ENCODE measurements around the gene TTC13. TPM values are rescaled to one million over a fixed set of nuclear protein-coding genes. Genes with fewer than 3 reads are reported as not detected.
"Not testable (repeated sequence)": the region's sequence is repeated elsewhere in the genome, so short reads cannot be mapped to it uniquely, and the experiment has no call there.

Gene TTC13
- total and polyA plus RNA-seq, 10 donors = 16.2 to 86.6 (median 38.8) TPM

DNA sequence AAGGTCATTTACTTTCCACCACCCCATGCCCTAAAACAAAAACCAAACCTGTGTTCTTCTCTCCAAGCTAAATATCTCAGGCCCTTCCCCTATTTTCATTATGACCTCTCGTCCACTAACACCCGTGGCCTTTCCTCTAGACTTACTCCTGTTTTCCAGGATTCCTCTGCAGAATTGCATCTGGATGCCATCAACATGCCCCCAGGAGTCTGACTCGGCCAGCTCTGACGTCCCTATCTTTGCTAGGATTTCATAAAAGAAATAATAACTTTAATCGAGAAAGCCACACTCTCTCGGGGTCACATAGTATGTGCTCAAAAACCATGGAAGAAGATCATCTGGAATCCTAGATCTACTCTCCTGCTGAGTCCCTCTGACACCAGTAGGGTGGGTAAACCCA is 47.9 kb upstream of the TTC13 start:
- no peak for DNase-seq
- intact Hi-C loops (cut with DNase I; ENCODE audit: low total_unique reads) = no loop called here
- Histone ChIP-seq H3K27me3 (replicated peaks in 1 of 7) (no peaks in the 10 kb centered on the region), H3K27ac (no peak overlapping the region), H3K4me1 (peaks cover 0 to 37% (median 12%) of the 10 kb centered on the region in 6 donors), H3K4me3 (no peak overlapping the region), H3K36me3 (peaks cover 0 to 18% (median 0%) of the 10 kb centered on the region in 6 donors), H3K9me3 (no peaks in the 10 kb centered on the region)
- TF ChIP-seq, protein P1, sequence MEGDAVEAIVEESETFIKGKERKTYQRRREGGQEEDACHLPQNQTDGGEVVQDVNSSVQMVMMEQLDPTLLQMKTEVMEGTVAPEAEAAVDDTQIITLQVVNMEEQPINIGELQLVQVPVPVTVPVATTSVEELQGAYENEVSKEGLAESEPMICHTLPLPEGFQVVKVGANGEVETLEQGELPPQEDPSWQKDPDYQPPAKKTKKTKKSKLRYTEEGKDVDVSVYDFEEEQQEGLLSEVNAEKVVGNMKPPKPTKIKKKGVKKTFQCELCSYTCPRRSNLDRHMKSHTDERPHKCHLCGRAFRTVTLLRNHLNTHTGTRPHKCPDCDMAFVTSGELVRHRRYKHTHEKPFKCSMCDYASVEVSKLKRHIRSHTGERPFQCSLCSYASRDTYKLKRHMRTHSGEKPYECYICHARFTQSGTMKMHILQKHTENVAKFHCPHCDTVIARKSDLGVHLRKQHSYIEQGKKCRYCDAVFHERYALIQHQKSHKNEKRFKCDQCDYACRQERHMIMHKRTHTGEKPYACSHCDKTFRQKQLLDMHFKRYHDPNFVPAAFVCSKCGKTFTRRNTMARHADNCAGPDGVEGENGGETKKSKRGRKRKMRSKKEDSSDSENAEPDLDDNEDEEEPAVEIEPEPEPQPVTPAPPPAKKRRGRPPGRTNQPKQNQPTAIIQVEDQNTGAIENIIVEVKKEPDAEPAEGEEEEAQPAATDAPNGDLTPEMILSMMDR (IDR thresholded peaks at IDR 0.05 in 8 of 11, conservative IDR thresholded peaks at IDR 0.05 in 3 of 11) = no peak
- TF ChIP-seq POLR2AphosphoS5 (IDR thresholded peaks at IDR 0.05) (no peak), POLR2A (IDR thresholded peaks at IDR 0.05) (no peak)
- WGBS, 5 donors = 87 to 93% (median 90%) methylated on average over 6 of the region's 6 CpGs

DNA sequence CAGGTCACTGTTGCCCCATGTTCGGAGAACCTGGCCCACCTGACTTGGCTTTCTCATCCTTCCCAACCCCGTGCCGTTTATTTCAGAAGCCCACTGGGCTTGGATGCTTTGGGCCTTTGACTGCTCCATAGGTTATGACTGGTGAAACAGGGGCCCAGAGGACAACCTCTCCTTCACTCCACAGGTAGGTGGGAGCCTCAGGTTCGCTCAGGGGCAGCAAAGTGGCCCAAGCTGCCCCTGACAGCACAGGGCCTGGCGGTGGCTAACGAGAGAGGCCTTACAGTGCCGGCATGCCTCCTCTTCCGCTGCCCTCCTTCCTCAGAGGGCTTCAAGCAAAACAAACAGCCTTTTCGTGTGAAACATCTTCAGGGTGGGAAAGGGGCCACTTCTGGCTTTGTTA is 44.5 kb upstream of the TTC13 start:
- intact Hi-C loops (cut with DNase I; ENCODE audit: low total_unique reads) = no loop called here
- no peak for DNase-seq
- H3K4me1 ChIP-seq = peaks cover 0 to 34% (median 21%) of the 10 kb centered on the region in 6 donors
- peaks cover 0 to 40% (median 0%) of the 10 kb centered on the region in 6 donors for H3K36me3 ChIP-seq
- H3K27ac ChIP-seq = no peak overlapping the region
- TF ChIP-seq POLR2A (IDR thresholded peaks at IDR 0.05) (no peak), POLR2AphosphoS5 (IDR thresholded peaks at IDR 0.05) (no peak)
- TF ChIP-seq, protein P1 (IDR thresholded peaks at IDR 0.05 in 8 of 11, conservative IDR thresholded peaks at IDR 0.05 in 3 of 11) = no peak
- 92 to 95% (median 93%) methylated on average over 9 of the region's 9 CpGs for WGBS, 5 donors
- no peaks in the 10 kb centered on the region for H3K27me3 ChIP-seq (replicated peaks in 1 of 7)
- no peak overlapping the region for H3K4me3 ChIP-seq
- no peaks in the 10 kb centered on the region for H3K9me3 ChIP-seq

DNA sequence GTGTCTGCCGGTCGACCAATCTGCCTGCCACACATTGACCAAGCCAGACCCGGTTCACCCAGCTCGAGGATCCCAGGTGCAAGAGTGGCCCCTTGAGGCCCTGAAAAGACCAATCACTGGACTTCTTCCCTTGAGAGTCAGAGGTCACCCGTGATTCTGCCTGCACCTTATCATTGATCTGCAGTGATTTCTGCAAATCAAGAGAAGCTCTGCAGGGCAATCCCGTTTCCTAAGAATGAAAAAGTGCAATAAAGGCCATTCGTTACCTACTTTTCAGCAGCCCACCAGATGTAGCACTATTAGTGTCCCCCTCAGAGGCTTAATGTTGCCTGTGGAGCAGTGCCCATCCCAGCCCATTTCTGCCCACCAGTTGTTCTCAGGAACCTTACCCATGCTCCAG is 43.9 kb upstream of the TTC13 start:
- H3K4me3 ChIP-seq; DNase-seq; intact Hi-C loops (cut with DNase I; ENCODE audit: low total_unique reads); H3K27ac ChIP-seq; H3K9me3 ChIP-seq; H3K27me3 ChIP-seq (replicated peaks in 1 of 7): not testable (repeated sequence)
- 87 to 97% (median 94%) methylated on average over 7 of the region's 7 CpGs for WGBS, 5 donors
- Histone ChIP-seq H3K36me3 (peaks cover 0 to 41% (median 0%) of the 10 kb centered on the region in 6 donors), H3K4me1 (peaks cover 0 to 28% (median 19%) of the 10 kb centered on the region in 6 donors)

DNA sequence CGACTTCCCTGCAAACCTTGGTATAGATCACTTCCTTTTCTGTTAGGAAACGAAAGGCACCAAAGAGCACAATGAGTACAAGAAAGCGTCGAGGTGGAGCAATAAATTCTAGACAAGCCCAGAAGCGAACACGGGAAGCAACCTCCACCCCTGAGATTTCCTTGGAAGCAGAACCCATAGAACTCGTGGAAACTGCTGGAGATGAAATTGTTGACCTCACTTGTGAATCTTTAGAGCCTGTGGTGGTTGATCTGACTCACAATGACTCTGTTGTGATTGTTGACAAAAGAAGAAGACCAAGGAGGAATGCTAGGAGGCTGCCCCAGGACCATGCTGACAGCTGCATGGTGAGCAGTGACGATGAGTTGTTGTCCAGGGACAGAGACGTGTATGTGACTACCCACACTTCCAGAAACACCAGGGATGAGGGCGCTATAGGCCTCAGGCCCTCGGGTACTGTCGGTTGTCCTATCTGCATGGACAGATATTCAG is 42.9 kb upstream of the TTC13 start:
- 68 to 87% (median 75%) methylated on average over 11 to 12 of the region's 12 CpGs for WGBS, 5 donors
- peaks cover 0 to 50% (median 0%) of the 10 kb centered on the region in 6 donors for H3K36me3 ChIP-seq

More for the DNA sequence above, 42.9 kb upstream of the TTC13 start:
- intact Hi-C loops (cut with DNase I; ENCODE audit: low total_unique reads) = no loop called here
- no peak overlapping the region for H3K4me3 ChIP-seq
- H3K9me3 ChIP-seq = no peaks in the 10 kb centered on the region
- H3K27ac ChIP-seq = peak overlapping the region in 3 of 8 donors; percentile 51 to 76 (median 74)
- no peak for DNase-seq
- H3K27me3 ChIP-seq (replicated peaks in 1 of 7) = no peaks in the 10 kb centered on the region
- TF ChIP-seq POLR2A (IDR thresholded peaks at IDR 0.05) (no peak), POLR2AphosphoS5 (IDR thresholded peaks at IDR 0.05) (no peak)
- TF ChIP-seq, protein P1 (IDR thresholded peaks at IDR 0.05 in 8 of 11, conservative IDR thresholded peaks at IDR 0.05 in 3 of 11) = no peak
- H3K4me1 ChIP-seq = peaks cover 0 to 27% (median 19%) of the 10 kb centered on the region in 6 donors

Measured in spleen (tissue), 11 donors.